ENCODE results near the gene CABP1. TPM values are rescaled to one million over a fixed set of nuclear protein-coding genes. Genes with fewer than 3 reads are reported as not detected.

The CABP1 gene
- total and polyA plus RNA-seq, 9 of the 15 experiments (the other 6 are each of a cell fraction or from before 2014, with no cell fraction given) = not detected

GRCh38 chr12:120686690-120687577 lies 46.5 kb downstream of the CABP1 start, which contains the start of gene MLEC (continued):
- TF ChIP-seq CHD7 (IDR thresholded peaks at IDR 0.05; ENCODE audit: low read depth, low read length) (no peak), CHD2 (IDR thresholded peaks at IDR 0.05; ENCODE audit: low read depth, low read length) (peak; percentile 39; the same call in 1 of the 2 replicates), PCBP1 (IDR thresholded peaks at IDR 0.05; ENCODE audit: low read depth, low read length, poor library complexity, severe bottlenecking) (peak; percentile 13), ARNT (IDR thresholded peaks at IDR 0.05) (peak in 1 of 2 experiments; percentile 70; a peak in 1 of 4 replicates), ZNF184 (CRISPR knock-in tag; IDR thresholded peaks at IDR 0.05) (no peak), DPF2 (IDR thresholded peaks at IDR 0.05) (0 out of 2 replicates have a peak, but pooled peaks have one; percentile 14), EP300 (IDR thresholded peaks at IDR 0.05; ENCODE audit: low read length) (peak; percentile 70), POLR2AphosphoS2 (IDR thresholded peaks at IDR 0.05; ENCODE audit: low read length) (no peak), MITF (IDR thresholded peaks at IDR 0.05) (no peak), CTBP1 (IDR thresholded peaks at IDR 0.05; ENCODE audit: borderline replicate concordance) (peak; percentile 89; the same call in 1 of the 2 replicates), EHMT2 (IDR thresholded peaks at IDR 0.05) (no peak), BACH1 (tag; IDR thresholded peaks at IDR 0.05) (no peak), ZNF146 (CRISPR knock-in tag; IDR thresholded peaks at IDR 0.05; ENCODE audit: unreplicated experiment) (no peak)
- TF ChIP-seq, protein P1, sequence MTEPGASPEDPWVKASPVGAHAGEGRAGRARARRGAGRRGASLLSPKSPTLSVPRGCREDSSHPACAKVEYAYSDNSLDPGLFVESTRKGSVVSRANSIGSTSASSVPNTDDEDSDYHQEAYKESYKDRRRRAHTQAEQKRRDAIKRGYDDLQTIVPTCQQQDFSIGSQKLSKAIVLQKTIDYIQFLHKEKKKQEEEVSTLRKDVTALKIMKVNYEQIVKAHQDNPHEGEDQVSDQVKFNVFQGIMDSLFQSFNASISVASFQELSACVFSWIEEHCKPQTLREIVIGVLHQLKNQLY (CRISPR knock-in tag; conservative IDR thresholded peaks at IDR 0.05) = no peak
